ENCODE data around the gene KRTAP10-6.
"Not testable (repeated sequence)": the region's sequence is repeated elsewhere in the genome, so short reads cannot be mapped to it uniquely, and the experiment has no call there.

Gene KRTAP10-6

GRCh38 chr21:44615466-44615865 is 23.2 kb upstream of the KRTAP10-6 start:
- TF ChIP-seq CTCF (conservative IDR thresholded peaks at IDR 0.05; ENCODE audit: low read length): no peak
- no peak overlapping the region for H3K4me3 ChIP-seq (ENCODE audit: low read length)
- DNase-seq (ENCODE audit: low read depth): no peak

GRCh38 chr21:44614961-44615391 is 22.7 kb upstream of the KRTAP10-6 start:
- no peak for TF ChIP-seq CTCF (conservative IDR thresholded peaks at IDR 0.05; ENCODE audit: low read length)
- no peak for DNase-seq (ENCODE audit: low read depth)
- H3K4me3 ChIP-seq (ENCODE audit: low read length): no peak overlapping the region

- TF ChIP-seq CTCF (conservative IDR thresholded peaks at IDR 0.05; ENCODE audit: low read length): no peak
- no peak overlapping the region for H3K4me3 ChIP-seq (ENCODE audit: low read length)
- DNase-seq (ENCODE audit: low read depth): no peak
Observed at GRCh38 chr21:44614161-44614631, 21.9 kb upstream of the KRTAP10-6 start.

- no peak for DNase-seq (ENCODE audit: low read depth)
- H3K4me3 ChIP-seq (ENCODE audit: low read length): no peak overlapping the region
- TF ChIP-seq CTCF (conservative IDR thresholded peaks at IDR 0.05; ENCODE audit: low read length): no peak
Observed at GRCh38 chr21:44613386-44614155, 21.3 kb upstream of the KRTAP10-6 start.

- TF ChIP-seq CTCF (conservative IDR thresholded peaks at IDR 0.05; ENCODE audit: low read length): no peak
Observed at GRCh38 chr21:44612669-44613229, 20.4 kb upstream of the KRTAP10-6 start.

GRCh38 chr21:44612029-44612486 is 19.8 kb upstream of the KRTAP10-6 start, which contains the start of gene KRTAP10-8:
Gene KRTAP10-8 (plus strand): TSS chr21:44612079. CDS start chr21:44612101, 22 bp downstream.
- no peak for TF ChIP-seq CTCF (conservative IDR thresholded peaks at IDR 0.05; ENCODE audit: low read length)
- DNase-seq (ENCODE audit: low read depth): no peak
- H3K4me3 ChIP-seq (ENCODE audit: low read length): no peak within 1 kb of the TSS

More at GRCh38 chr21:44612669-44613229, 20.4 kb upstream of the KRTAP10-6 start:
- H3K4me3 ChIP-seq (ENCODE audit: low read length): no peak overlapping the region
- DNase-seq (ENCODE audit: low read depth): no peak

GRCh38 chr21:44611551-44611950 is 19.2 kb upstream of the KRTAP10-6 start:
- TF ChIP-seq CTCF (conservative IDR thresholded peaks at IDR 0.05; ENCODE audit: low read length): no peak
- no peak for DNase-seq (ENCODE audit: low read depth)
- no peak overlapping the region for H3K4me3 ChIP-seq (ENCODE audit: low read length)

GRCh38 chr21:44610157-44610843 is 18.0 kb upstream of the KRTAP10-6 start:
- H3K4me3 ChIP-seq (ENCODE audit: low read length); DNase-seq (ENCODE audit: low read depth): not testable (repeated sequence)

Measured in AG10803 (cell line).